ENCODE data around the gene WDR7. TPM values are rescaled to one million over a fixed set of nuclear protein-coding genes. Genes with fewer than 3 reads are reported as not detected.

The WDR7 gene
- total and polyA plus RNA-seq, 12 donors = 3.6 to 64.6 (median 24.2) TPM

DNA sequence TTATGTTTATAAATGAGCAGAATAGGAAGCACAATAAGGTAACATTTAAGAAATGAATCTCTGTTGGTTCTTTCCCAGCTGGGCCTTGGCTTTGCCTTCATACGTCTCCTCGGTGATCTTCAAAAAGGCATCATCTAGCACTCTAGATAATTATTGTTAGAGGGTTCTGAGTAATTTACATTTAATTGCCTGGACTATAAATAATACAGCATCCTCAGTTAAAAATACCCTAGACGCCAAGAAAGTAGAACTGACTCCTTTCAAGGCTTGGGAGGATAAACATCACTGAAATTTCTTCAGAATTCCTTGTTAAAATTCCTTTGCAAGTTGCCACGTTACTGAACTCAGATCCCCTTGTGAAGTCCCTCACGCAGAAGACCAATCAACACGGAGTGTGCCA is 296.1 kb downstream of the WDR7 start:
- TF ChIP-seq CTCF (IDR thresholded peaks at IDR 0.05) (no peak), POLR2A (IDR thresholded peaks at IDR 0.05) (no peak)
- H3K4me1 ChIP-seq (replicated peaks in 1 of 2) = no peaks in the 10 kb centered on the region
- DNase-seq = no peak
- intact Hi-C loops (cut with DNase I) = no loop called here
- no peak overlapping the region for H3K4me3 ChIP-seq
- no peaks in the 10 kb centered on the region for H3K36me3 ChIP-seq (replicated peaks in 1 of 2)
- no peaks in the 10 kb centered on the region for H3K9me3 ChIP-seq (replicated peaks in 1 of 3)
- no peaks in the 10 kb centered on the region for H3K27me3 ChIP-seq
- H3K27ac ChIP-seq = no peak overlapping the region
- 93 to 96% (median 95%) methylated on average over 6 of the region's 6 CpGs for WGBS, 4 donors

DNA sequence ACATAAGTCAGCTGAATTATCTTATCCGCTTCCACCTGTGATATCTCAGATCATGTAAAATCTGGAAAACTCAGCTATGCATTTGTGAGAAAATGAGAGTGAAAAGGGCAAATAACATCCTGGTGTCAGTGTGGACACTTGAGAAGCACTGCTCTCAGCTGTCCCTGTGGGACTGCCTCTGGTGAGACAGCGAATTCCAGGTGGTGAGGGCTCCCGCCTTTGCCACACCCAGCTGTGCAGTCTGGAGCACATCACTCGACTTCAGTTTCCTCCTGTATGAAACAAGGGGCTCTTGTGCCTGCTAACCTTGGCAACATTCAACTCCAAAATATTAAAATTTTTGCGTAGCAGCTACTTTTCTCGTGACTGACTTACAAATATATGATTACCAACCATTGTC is 300.9 kb downstream of the WDR7 start:
- Histone ChIP-seq H3K27me3 (no peaks in the 10 kb centered on the region), H3K27ac (no peak overlapping the region), H3K9me3 (replicated peaks in 1 of 3) (no peaks in the 10 kb centered on the region), H3K4me1 (replicated peaks in 1 of 2) (no peaks in the 10 kb centered on the region), H3K36me3 (replicated peaks in 1 of 2) (no peaks in the 10 kb centered on the region), H3K4me3 (no peak overlapping the region)
- TF ChIP-seq POLR2A (IDR thresholded peaks at IDR 0.05) = no peak
- intact Hi-C loops (cut with DNase I) = no loop called here
- 90 to 98% (median 95%) methylated on average over 5 to 6 of the region's 6 CpGs for WGBS, 4 donors
- no peak for DNase-seq

DNA sequence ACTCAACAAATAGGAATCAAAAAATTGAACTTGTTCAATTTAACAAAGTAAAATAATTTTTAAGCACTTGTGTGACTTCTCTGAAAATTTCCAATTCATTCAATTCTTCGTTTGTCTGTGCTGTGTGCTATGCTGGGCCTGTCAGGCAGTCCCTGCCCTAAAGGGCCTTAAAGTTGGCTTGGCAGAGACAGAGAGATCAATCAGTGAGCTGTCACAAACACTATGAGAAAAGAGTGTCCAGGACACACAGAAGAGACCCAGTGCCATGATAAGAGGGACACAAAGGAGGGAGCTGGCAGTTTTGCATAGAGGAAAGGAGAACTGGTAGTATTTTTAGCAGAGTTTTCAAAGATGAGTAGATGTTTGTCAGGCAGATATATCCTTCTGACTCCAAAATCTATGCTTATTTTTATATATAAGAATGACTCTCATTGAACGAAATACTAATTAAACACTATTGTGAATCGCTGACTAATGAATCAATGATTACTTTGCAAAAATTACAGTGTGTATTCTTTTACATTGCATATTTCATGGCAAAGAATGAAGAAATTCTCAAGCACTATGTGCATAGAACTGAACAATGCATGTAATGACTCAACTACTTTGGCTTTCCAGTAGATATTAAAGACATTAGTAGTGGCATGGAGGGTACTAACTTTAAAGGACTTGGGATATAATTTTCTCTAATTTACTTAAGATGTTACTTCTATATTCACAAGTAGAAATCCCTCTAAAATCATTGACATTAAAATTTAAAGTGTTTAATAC is 302.5 kb downstream of the WDR7 start:
- H3K36me3 ChIP-seq (replicated peaks in 1 of 2) = no peaks in the 10 kb centered on the region
- H3K4me3 ChIP-seq = no peak overlapping the region
- 90 to 98% (median 97%) methylated on average over 3 of the region's 3 CpGs for WGBS, 4 donors
- H3K9me3 ChIP-seq (replicated peaks in 1 of 3) = no peaks in the 10 kb centered on the region
- no peak overlapping the region for H3K27ac ChIP-seq
- DNase-seq = no peak
- H3K27me3 ChIP-seq = no peaks in the 10 kb centered on the region
- no peaks in the 10 kb centered on the region for H3K4me1 ChIP-seq (replicated peaks in 1 of 2)
- TF ChIP-seq CTCF (IDR thresholded peaks at IDR 0.05) = no peak
- no peak for TF ChIP-seq POLR2A (IDR thresholded peaks at IDR 0.05)
- intact Hi-C loops (cut with DNase I) = no loop called here

DNA sequence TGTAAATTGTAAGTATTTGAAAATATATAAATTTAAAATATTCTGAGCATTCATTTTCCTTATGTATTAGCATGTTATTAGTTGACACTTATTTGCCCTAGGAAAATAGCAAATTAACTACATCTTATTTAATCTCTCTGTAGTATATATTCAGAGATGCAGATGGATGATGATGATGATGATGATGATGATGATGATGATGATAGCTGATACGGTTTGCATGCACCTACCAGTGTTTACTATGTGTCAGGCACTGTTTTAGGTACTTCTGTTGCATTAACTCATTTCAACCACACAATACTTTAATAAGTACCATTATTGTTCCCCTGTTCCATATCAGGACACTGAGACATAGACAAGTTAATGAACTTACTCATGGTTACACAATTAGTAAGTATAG is 304.3 kb downstream of the WDR7 start:
- WGBS, 4 donors = 89 to 100% (median 97%) methylated on average over 1 of the region's 1 CpG
- intact Hi-C loops (cut with DNase I) = no loop called here
- H3K4me1 ChIP-seq (replicated peaks in 1 of 2) = no peaks in the 10 kb centered on the region
- H3K4me3 ChIP-seq = no peak overlapping the region
- TF ChIP-seq POLR2A (IDR thresholded peaks at IDR 0.05) = no peak
- no peak for TF ChIP-seq CTCF (IDR thresholded peaks at IDR 0.05)
- H3K27me3 ChIP-seq = no peaks in the 10 kb centered on the region
- no peak for DNase-seq
- H3K9me3 ChIP-seq (replicated peaks in 1 of 3) = no peaks in the 10 kb centered on the region
- no peaks in the 10 kb centered on the region for H3K36me3 ChIP-seq (replicated peaks in 1 of 2)
- no peak overlapping the region for H3K27ac ChIP-seq

DNA sequence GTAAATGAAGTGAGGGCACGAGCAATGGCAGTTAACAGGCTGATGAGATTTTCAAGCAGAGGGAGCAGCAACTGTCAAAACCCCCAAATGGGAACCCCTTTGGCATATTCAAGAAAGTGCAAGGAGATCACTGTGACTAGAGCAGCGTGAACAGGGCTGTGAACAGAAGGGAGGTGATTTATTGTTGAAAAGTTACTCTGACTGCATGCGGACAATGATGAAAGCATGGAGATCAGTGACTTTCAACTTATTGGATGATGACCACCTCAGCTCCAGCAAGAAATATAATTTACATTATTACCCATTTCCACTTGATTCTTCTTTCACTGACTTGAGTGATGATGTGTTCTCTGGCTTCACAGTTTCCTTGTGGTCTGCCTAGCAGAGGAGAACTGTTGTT is 308.0 kb downstream of the WDR7 start:
- no peak for DNase-seq
- no peaks in the 10 kb centered on the region for H3K27me3 ChIP-seq
- intact Hi-C loops (cut with DNase I) = no loop called here
- no peaks in the 10 kb centered on the region for H3K36me3 ChIP-seq (replicated peaks in 1 of 2)
- 91 to 95% (median 93%) methylated on average over 3 of the region's 3 CpGs for WGBS, 4 donors
- no peak overlapping the region for H3K4me3 ChIP-seq
- TF ChIP-seq CTCF (IDR thresholded peaks at IDR 0.05) (no peak), POLR2A (IDR thresholded peaks at IDR 0.05) (no peak)
- H3K9me3 ChIP-seq (replicated peaks in 1 of 3) = no peaks in the 10 kb centered on the region
- H3K4me1 ChIP-seq (replicated peaks in 1 of 2) = no peaks in the 10 kb centered on the region
- no peak overlapping the region for H3K27ac ChIP-seq
